ENCODE measurements around the gene KIF20A. TPM values are rescaled to one million over a fixed set of nuclear protein-coding genes. Genes with fewer than 3 reads are reported as not detected.

Gene KIF20A
- total RNA-seq, 1 donor from 2014 or later, result 8.7 TPM

DNA sequence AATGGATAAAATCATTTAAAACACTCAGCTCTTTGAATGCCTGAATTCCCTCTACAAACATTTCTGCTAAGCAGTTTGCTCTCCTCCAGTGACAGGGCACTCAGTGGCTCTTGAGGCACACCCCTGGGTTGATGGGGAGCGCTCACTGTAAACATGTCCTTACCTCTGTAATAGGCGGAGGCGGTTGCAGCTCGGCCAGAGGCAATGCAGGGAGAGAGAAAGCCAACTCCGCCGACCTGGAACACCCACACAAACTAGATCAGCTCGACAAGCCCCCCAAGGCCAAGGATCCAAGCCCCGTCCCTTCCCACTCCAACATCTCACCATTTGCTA lies 33.9 kb downstream of the KIF20A start:
- H3K9me3 Mint-ChIP-seq (ENCODE audit: unreplicated experiment), result no peaks in the 10 kb centered on the region
- peak overlapping the region; percentile 96 for H3K27ac Mint-ChIP-seq (ENCODE audit: unreplicated experiment)
- peak overlapping the region; percentile 100 for H3K4me3 Mint-ChIP-seq (ENCODE audit: unreplicated experiment)
- peaks cover 2% of the 10 kb centered on the region for H3K4me1 Mint-ChIP-seq (ENCODE audit: low read depth, unreplicated experiment)
- TF ChIP-seq CTCF (IDR thresholded peaks at IDR 0.05; ENCODE audit: partially characterized antibody, unreplicated experiment), result no peak
- no peaks in the 10 kb centered on the region for H3K36me3 Mint-ChIP-seq (ENCODE audit: unreplicated experiment)
- H3K27me3 Mint-ChIP-seq (ENCODE audit: unreplicated experiment), result peaks cover 4% of the 10 kb centered on the region
- DNase-seq, result no peak

GRCh38 chr5:138213161-138214029 lies 34.5 kb downstream of the KIF20A start, which contains the start of gene CDC23:
TSS of gene CDC23 (minus strand) at chr5:138213323. CDS start at chr5:138213312, 11 bp downstream.
- Mint-ChIP-seq H3K9me3 (ENCODE audit: unreplicated experiment) (no peaks in the 10 kb centered on the region), H3K27me3 (ENCODE audit: unreplicated experiment) (peaks cover 4% of the 10 kb centered on the region), H3K27ac (ENCODE audit: unreplicated experiment) (peak within 1 kb of the TSS; percentile 96), H3K36me3 (ENCODE audit: unreplicated experiment) (no peaks in the 10 kb centered on the region), H3K4me1 (ENCODE audit: low read depth, unreplicated experiment) (peaks cover 2% of the 10 kb centered on the region), H3K4me3 (ENCODE audit: unreplicated experiment) (peak within 1 kb of the TSS; percentile 100)
- DNase-seq, result peak; percentile 84
- no peak for TF ChIP-seq CTCF (IDR thresholded peaks at IDR 0.05; ENCODE audit: partially characterized antibody, unreplicated experiment)

DNA sequence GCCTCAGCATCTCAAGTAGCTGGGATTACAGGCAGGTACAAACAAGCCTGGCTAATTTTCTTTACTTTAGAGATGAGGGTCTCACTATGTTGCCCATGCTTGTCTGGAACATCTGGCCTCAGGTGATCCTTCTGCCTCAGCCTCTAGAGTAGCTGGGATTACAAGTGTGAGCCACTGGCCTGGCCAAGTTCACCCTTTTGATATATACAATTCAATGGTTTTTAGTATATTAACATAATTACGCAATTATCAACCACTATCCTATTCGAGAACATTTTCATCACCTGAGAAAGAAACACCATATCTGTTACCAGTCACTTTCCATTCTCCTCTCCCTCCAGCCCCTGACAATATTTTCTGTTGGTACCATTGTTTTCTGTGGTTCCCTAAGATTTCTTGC lies 37.9 kb downstream of the KIF20A start:
- Mint-ChIP-seq H3K36me3 (ENCODE audit: unreplicated experiment) (no peaks in the 10 kb centered on the region), H3K9me3 (ENCODE audit: unreplicated experiment) (no peaks in the 10 kb centered on the region), H3K4me3 (ENCODE audit: unreplicated experiment) (no peak overlapping the region), H3K4me1 (ENCODE audit: low read depth, unreplicated experiment) (no peaks in the 10 kb centered on the region), H3K27me3 (ENCODE audit: unreplicated experiment) (peaks cover 4% of the 10 kb centered on the region), H3K27ac (ENCODE audit: unreplicated experiment) (no peak overlapping the region)
- no peak for DNase-seq
- no peak for TF ChIP-seq CTCF (IDR thresholded peaks at IDR 0.05; ENCODE audit: partially characterized antibody, unreplicated experiment)

- Mint-ChIP-seq H3K27ac (ENCODE audit: unreplicated experiment) (no peak overlapping the region), H3K9me3 (ENCODE audit: unreplicated experiment) (no peaks in the 10 kb centered on the region), H3K27me3 (ENCODE audit: unreplicated experiment) (no peaks in the 10 kb centered on the region), H3K4me3 (ENCODE audit: unreplicated experiment) (no peak overlapping the region), H3K36me3 (ENCODE audit: unreplicated experiment) (no peaks in the 10 kb centered on the region), H3K4me1 (ENCODE audit: low read depth, unreplicated experiment) (peaks cover 1% of the 10 kb centered on the region)
- TF ChIP-seq CTCF (IDR thresholded peaks at IDR 0.05; ENCODE audit: partially characterized antibody, unreplicated experiment), result no peak
- no peak for DNase-seq
These were observed 44.6 kb downstream of the KIF20A start for GRCh38 chr5:138223532-138223931.

DNA sequence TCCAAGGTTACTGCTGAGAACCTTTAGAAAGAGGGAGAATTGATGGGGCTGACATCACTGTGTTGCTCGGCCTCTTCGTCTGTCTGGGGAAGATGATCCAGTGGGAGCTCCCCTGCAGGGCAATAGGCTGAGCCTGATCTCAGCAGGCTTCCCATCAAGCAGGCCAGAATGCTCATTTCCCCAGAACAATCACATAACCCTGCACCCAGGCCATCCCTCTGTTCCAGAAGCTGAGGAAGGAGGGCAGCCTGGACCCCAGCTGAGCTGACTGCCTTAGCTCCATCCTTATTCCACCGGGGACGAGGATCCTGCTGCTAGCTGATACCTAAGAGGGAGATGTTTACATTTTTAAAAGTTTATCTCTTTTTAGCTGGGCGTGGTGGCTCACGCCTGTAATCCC lies 45.8 kb downstream of the KIF20A start:
- no peak overlapping the region for H3K4me3 Mint-ChIP-seq (ENCODE audit: unreplicated experiment)
- no peak for TF ChIP-seq CTCF (IDR thresholded peaks at IDR 0.05; ENCODE audit: partially characterized antibody, unreplicated experiment)
- no peak overlapping the region for H3K27ac Mint-ChIP-seq (ENCODE audit: unreplicated experiment)
- no peaks in the 10 kb centered on the region for H3K27me3 Mint-ChIP-seq (ENCODE audit: unreplicated experiment)
- H3K9me3 Mint-ChIP-seq (ENCODE audit: unreplicated experiment), result no peaks in the 10 kb centered on the region
- no peak for DNase-seq
- no peaks in the 10 kb centered on the region for H3K36me3 Mint-ChIP-seq (ENCODE audit: unreplicated experiment)
- peaks cover 1% of the 10 kb centered on the region for H3K4me1 Mint-ChIP-seq (ENCODE audit: low read depth, unreplicated experiment)
